Measurements from ENCODE around the gene CHD9.

DNA sequence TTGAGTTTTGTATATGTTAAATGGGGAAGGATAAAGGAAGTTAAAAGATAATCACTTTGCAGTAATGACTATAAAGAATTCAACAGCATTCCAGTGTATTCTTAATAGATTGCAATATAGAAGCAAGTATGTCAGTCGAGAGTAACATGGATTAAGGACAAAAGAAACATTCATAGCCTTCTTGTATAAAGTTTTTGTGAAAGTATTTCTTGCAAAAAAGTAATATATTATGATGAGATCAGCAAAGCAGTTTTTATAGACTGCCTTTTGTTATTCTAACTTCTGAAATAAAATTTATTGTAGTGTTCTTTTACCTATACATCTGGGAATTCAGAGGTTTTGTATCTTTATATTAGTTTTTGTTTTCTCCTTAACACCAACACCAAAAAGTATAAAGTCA, 194.5 kb downstream of the CHD9 start:
- TF ChIP-seq POLR2A (IDR thresholded peaks at IDR 0.05) (no peak), POLR2AphosphoS5 (IDR thresholded peaks at IDR 0.05) (no peak)
- TF ChIP-seq, protein P1, sequence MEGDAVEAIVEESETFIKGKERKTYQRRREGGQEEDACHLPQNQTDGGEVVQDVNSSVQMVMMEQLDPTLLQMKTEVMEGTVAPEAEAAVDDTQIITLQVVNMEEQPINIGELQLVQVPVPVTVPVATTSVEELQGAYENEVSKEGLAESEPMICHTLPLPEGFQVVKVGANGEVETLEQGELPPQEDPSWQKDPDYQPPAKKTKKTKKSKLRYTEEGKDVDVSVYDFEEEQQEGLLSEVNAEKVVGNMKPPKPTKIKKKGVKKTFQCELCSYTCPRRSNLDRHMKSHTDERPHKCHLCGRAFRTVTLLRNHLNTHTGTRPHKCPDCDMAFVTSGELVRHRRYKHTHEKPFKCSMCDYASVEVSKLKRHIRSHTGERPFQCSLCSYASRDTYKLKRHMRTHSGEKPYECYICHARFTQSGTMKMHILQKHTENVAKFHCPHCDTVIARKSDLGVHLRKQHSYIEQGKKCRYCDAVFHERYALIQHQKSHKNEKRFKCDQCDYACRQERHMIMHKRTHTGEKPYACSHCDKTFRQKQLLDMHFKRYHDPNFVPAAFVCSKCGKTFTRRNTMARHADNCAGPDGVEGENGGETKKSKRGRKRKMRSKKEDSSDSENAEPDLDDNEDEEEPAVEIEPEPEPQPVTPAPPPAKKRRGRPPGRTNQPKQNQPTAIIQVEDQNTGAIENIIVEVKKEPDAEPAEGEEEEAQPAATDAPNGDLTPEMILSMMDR (IDR thresholded peaks at IDR 0.05): no peak

Data from sigmoid colon (tissue), 4 donors.